Activated CD4-positive, CD25-positive, alpha-beta regulatory T cell treated with anti-CD3 and anti-CD28 coated beads, Interleukin-2, amount 50 U/mL, for 72 hours (primary cell): ENCODE measurements around the gene ZNF383.
"Not testable (repeated sequence)": the region's sequence is repeated elsewhere in the genome, so short reads cannot be mapped to it uniquely, and the experiment has no call there.

Experiments
- DNase-seq: peaks from one replicate; pipeline ENCODE4 v3.0.0; 2021

The ZNF383 gene

GRCh38 chr19:37294246-37294645, 76.2 kb downstream of the ZNF383 start:
- DNase-seq: not testable (repeated sequence)
